ENCODE results near the gene AFF3. TPM values are rescaled to one million over a fixed set of nuclear protein-coding genes. Genes with fewer than 3 reads are reported as not detected.
"Not testable (repeated sequence)": the region's sequence is repeated elsewhere in the genome, so short reads cannot be mapped to it uniquely, and the experiment has no call there.

AFF3 gene
- total RNA-seq, 3 donors from 2014 or later, result 4.2 to 56.6 (median 5.2) TPM

DNA sequence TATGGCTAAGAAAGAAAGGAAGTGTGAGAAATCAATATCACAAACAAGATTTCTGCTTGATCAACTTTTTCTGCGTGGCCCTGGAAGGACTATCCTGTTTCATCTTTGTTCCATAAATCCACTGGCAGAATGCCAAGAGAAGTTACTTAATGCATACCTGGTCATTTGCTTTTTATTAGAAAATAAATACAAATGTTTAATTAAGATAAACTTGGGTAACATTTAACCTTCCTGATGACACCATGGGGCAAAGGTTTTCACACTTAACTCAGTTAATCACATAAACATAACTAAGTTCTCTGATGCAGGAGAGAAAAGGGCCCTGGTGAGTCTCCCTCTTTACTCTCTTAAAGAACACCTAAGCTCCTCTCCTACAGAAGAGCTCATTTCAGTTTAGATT is 203.3 kb downstream of the AFF3 start:
- intact Hi-C loops (cut with DNase I, micrococcal nuclease), result no loop called here
- TF ChIP-seq, protein P1, sequence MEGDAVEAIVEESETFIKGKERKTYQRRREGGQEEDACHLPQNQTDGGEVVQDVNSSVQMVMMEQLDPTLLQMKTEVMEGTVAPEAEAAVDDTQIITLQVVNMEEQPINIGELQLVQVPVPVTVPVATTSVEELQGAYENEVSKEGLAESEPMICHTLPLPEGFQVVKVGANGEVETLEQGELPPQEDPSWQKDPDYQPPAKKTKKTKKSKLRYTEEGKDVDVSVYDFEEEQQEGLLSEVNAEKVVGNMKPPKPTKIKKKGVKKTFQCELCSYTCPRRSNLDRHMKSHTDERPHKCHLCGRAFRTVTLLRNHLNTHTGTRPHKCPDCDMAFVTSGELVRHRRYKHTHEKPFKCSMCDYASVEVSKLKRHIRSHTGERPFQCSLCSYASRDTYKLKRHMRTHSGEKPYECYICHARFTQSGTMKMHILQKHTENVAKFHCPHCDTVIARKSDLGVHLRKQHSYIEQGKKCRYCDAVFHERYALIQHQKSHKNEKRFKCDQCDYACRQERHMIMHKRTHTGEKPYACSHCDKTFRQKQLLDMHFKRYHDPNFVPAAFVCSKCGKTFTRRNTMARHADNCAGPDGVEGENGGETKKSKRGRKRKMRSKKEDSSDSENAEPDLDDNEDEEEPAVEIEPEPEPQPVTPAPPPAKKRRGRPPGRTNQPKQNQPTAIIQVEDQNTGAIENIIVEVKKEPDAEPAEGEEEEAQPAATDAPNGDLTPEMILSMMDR (IDR thresholded peaks at IDR 0.05), result no peak
- ATAC-seq, result no peak
- Histone ChIP-seq H3K4me1 (ENCODE audit: low read depth) (no peaks in the 10 kb centered on the region), H3K4me3 (no peak overlapping the region), H3K9me3 (no peaks in the 10 kb centered on the region), H3K36me3 (ENCODE audit: low read depth) (no peaks in the 10 kb centered on the region)
- DNase-seq, result no peak

GRCh38 chr2:99938250-99938649 is 204.1 kb downstream of the AFF3 start:
- intact Hi-C loops (cut with DNase I, micrococcal nuclease), result no loop called here
- ATAC-seq, result no peak
- no peak overlapping the region for H3K4me3 ChIP-seq
- no peaks in the 10 kb centered on the region for H3K4me1 ChIP-seq (ENCODE audit: low read depth)
- DNase-seq, result no peak
- TF ChIP-seq, protein P1 (IDR thresholded peaks at IDR 0.05), result no peak
- H3K9me3 ChIP-seq, result no peaks in the 10 kb centered on the region
- H3K36me3 ChIP-seq (ENCODE audit: low read depth), result no peaks in the 10 kb centered on the region

DNA sequence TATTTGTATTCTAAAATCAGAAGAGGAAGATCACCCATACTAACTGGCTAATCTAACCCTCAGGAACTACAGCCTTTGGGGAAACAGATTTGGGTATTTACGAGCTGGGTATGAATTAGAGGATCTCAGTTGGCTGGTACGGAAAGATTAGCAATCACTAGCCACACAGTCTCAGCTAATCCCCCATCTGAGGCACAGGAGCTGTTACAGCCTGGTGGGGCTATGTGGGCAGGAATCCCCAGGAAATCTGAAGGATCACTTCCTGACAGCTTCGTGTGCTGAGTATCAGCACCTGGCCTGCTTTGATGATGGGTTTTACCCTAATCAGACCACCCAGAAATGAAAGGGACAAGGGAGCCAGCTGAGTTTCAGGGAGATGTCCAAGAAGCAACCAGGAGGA is 206.3 kb downstream of the AFF3 start:
- H3K4me3 ChIP-seq, result no peak overlapping the region
- TF ChIP-seq, protein P1 (IDR thresholded peaks at IDR 0.05), result no peak
- no peak for DNase-seq
- H3K4me1 ChIP-seq (ENCODE audit: low read depth), result no peaks in the 10 kb centered on the region
- no peaks in the 10 kb centered on the region for H3K36me3 ChIP-seq (ENCODE audit: low read depth)
- intact Hi-C loops (cut with DNase I, micrococcal nuclease), result no loop called here
- ATAC-seq, result no peak
- no peaks in the 10 kb centered on the region for H3K9me3 ChIP-seq

GRCh38 chr2:99935662-99936061 is 206.7 kb downstream of the AFF3 start:
- no peaks in the 10 kb centered on the region for H3K36me3 ChIP-seq (ENCODE audit: low read depth)
- TF ChIP-seq, protein P1 (IDR thresholded peaks at IDR 0.05), result no peak
- H3K4me3 ChIP-seq, result no peak overlapping the region
- intact Hi-C loops (cut with DNase I, micrococcal nuclease), result no loop called here
- no peak for ATAC-seq
- no peaks in the 10 kb centered on the region for H3K4me1 ChIP-seq (ENCODE audit: low read depth)
- H3K9me3 ChIP-seq, result no peaks in the 10 kb centered on the region
- no peak for DNase-seq

DNA sequence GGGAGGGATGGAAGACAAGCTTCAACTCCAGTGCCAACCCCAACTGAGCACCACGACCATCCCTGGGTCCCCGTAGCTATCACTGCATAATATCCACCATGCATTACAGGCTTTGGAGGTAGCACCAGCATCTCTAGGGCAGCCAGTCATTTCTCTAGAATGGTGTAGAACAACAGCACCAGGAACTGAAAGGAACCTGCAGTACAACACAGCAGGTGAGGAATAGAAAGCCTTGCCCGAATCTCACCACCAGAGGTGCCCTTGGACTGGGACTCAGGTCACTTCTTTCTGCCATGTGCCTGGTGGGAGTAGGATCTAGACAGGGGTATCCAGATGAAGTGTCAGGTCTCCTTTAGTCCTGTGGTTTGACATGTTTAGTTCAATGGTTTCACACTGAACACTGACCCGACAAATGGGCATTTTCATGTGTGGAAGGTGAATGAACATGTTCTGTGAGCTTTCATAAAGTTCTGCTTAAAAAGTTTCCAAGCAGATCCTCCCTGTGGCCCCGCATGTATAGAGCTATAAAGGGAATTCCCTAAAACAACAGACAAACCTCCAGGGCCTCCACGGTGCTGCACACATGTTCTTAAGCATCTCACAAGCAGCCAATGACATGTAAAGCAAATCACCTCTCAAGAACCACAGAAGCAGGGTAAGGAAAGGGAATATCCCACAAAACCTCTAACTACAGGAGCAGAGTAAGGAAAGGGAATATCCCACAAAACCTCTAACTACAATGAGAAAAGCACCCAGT is 208.3 kb downstream of the AFF3 start:
- no peak for DNase-seq
- H3K36me3 ChIP-seq (ENCODE audit: low read depth), result no peaks in the 10 kb centered on the region
- ATAC-seq, result no peak

DNA sequence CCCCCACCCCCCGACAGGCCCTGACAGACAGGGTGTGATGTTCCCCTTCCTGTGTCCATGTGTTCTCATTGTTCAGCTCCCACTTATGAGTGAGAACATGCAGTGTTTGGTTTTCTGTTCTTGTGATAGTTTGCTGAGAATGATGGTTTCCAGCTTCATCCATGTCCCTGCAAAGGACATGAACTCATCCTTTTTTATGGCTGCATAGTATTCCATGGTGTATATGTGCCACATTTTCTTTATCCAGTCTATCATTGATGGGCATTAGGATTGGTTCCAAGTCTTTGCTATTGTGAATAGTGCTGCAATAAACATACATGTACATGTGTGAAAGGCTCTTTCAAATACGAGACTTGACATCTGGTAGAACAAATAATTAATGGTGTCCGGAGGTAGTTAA is 208.9 kb downstream of the AFF3 start:
- H3K9me3 ChIP-seq; H3K4me1 ChIP-seq (ENCODE audit: low read depth); H3K4me3 ChIP-seq; DNase-seq; intact Hi-C loops (cut with DNase I, micrococcal nuclease); H3K36me3 ChIP-seq (ENCODE audit: low read depth); ATAC-seq: not testable (repeated sequence)

More for the DNA sequence above, 208.3 kb downstream of the AFF3 start:
- no peaks in the 10 kb centered on the region for H3K9me3 ChIP-seq
- no peak overlapping the region for H3K4me3 ChIP-seq
- intact Hi-C loops (cut with DNase I, micrococcal nuclease), result no loop called here
- TF ChIP-seq, protein P1 (IDR thresholded peaks at IDR 0.05), result no peak
- no peaks in the 10 kb centered on the region for H3K4me1 ChIP-seq (ENCODE audit: low read depth)
